AG09319 (cell line): ENCODE data around the gene TBCB.

Source experiments
- DNase-seq: peaks from one replicate; pipeline ENCODE4 v3.0.0-alpha.2; 2010; ENCODE audit warnings: low read depth; ENCODE audit errors: extremely low read depth
- TF ChIP-seq, protein P1 (sequence below): IDR thresholded peaks from 2 replicates; pipeline ENCODE4 v1.5.1; 2011; ENCODE audit warnings: low read depth, mild to moderate bottlenecking, inconsistent platforms, low read length, moderate library complexity

The TBCB gene

DNA sequence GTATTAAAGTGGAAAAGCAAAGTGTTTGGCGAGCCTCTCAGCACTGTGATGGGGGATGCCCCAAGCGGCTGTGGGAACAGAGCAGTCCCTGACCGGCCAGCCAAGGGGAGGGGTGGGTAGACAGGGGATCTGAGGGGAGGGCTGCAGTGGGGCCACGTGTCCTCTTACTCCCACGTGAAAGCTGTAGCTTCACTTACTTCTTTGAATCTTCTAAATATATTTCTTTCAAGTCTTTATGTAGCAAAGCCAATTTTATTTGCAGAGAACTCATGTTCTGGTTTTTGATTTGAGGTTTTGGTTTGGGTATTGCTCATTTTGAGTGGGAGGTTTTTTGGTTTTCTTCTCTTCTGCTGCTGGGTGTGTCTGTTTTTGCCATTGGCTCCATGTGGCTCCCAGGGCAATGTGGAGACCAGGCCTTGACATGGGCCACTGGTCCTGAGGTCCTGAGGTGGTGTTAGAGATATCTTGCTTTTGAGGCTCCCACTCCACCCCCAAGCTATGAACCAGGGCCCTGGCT is 22.1 kb upstream of the TBCB start:
- DNase-seq: no peak
- TF ChIP-seq, protein P1, sequence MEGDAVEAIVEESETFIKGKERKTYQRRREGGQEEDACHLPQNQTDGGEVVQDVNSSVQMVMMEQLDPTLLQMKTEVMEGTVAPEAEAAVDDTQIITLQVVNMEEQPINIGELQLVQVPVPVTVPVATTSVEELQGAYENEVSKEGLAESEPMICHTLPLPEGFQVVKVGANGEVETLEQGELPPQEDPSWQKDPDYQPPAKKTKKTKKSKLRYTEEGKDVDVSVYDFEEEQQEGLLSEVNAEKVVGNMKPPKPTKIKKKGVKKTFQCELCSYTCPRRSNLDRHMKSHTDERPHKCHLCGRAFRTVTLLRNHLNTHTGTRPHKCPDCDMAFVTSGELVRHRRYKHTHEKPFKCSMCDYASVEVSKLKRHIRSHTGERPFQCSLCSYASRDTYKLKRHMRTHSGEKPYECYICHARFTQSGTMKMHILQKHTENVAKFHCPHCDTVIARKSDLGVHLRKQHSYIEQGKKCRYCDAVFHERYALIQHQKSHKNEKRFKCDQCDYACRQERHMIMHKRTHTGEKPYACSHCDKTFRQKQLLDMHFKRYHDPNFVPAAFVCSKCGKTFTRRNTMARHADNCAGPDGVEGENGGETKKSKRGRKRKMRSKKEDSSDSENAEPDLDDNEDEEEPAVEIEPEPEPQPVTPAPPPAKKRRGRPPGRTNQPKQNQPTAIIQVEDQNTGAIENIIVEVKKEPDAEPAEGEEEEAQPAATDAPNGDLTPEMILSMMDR: no peak

- no peak for DNase-seq
- TF ChIP-seq, protein P1: no peak
Measured at GRCh38 chr19:36093687-36094086, 21.6 kb upstream of the TBCB start.

DNA sequence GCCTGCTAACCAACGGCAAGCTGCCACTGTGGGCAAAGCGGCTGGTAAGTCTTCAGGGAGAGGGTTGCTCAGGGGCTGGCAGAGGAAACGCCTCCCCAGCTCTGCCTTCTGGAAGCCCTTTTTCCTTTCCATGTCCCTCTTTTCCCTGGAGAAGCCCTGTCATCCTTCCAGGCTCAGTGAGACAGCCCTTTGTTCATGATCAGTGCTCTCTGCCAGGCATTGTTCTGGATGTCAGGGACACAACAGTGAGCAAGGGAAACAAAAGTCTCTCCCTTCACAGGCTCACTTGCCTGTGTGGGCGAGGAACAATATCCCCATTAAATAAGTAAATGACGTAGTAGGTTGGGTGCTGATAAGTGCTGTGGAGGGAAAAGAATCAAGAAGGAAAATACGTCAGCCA is 18.2 kb upstream of the TBCB start:
- TF ChIP-seq, protein P1: no peak

DNA sequence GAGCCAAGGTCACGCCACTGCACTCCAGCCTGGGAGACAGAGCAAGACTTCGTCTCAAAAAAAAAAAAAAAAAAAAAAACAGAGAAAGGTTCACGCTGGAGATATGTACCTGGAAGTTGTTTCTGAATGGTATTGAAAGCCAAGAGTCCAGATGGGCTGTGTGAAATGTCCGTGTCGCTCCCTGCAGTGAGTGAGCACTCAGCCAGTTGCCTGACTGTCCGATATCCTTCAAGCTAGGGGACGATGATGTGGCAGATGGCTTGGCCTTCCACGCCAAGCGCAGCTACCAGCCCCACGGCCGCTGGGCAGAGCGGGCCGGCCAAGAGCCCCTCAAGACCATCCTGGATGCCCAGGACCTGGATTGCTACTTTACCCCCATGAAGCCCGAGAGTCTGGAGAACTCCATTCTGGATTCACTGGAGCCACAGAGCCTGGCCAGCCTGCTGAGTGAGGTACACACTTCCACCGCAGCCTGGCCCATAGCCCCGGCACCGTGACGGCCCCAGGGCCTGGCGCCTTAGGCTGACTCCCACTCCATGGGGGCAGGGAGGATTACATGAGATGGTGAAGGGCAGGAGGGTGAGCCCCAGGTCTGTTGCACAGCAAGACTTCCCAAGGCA is 16.0 kb upstream of the TBCB start:
- no peak for DNase-seq
- TF ChIP-seq, protein P1: no peak

More for the DNA sequence above, 18.2 kb upstream of the TBCB start:
- DNase-seq: no peak

- TF ChIP-seq, protein P1: no peak
- no peak for DNase-seq
Measured at GRCh38 chr19:36100476-36100875, 14.8 kb upstream of the TBCB start.

- DNase-seq: no peak
- TF ChIP-seq, protein P1: no peak
Measured at GRCh38 chr19:36101550-36102327, 13.5 kb upstream of the TBCB start.

DNA sequence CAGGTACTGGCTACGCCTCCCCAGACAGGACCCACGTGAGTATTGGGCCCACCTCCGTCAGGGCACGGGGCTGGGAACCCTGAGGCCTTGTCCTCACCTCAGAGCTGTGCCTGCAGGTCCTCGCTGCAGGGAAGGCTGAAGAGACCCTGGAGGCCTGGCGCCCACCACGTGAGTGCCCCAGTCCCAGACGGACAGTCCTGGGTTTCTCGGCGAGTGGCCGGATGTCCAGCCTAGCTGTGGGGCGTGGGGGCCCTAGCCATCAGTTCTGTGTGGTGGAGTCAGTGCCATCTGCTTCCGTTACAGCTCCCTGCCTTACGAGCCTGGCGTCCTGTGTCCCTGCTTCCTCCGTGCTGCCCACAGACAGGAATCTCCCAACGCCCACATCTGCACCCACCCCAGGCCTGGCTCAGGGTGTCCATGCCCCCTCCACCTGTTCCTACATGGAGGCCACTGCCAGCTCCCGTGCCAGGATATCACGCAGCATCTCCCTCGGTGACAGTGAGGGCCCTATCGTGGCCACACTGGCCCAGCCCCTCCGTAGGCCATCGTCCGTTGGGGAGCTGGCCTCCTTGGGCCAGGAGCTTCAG is 12.1 kb upstream of the TBCB start:
- no peak for DNase-seq
- TF ChIP-seq, protein P1: no peak
